GM23248 (cell line): ENCODE results near the gene SLC16A3. TPM values are rescaled to one million over a fixed set of nuclear protein-coding genes. Genes with fewer than 3 reads are reported as not detected.
A peak's percentile ranks its signal among the peaks of the same experiment; 100 is the strongest.

Experiments
- DNase-seq: peaks from one replicate; pipeline ENCODE4 v3.0.0-alpha.2; 2015
- H2AFZ ChIP-seq: fragments of 200-600 bp; sonication (generic); 2 replicates; pipeline ENCODE4 v1.6.1; 2016; ENCODE audit warnings: antibody characterized with exemption
- H3F3A ChIP-seq: fragments of 200-600 bp; sonication (generic); 2 replicates; pipeline ENCODE4 v1.6.1; 2016; ENCODE audit warnings: mild to moderate bottlenecking, antibody characterized with exemption, mixed run types; ENCODE audit not compliant: insufficient read depth
- H3K27ac ChIP-seq: fragments of 200-600 bp; sonication (generic); 2 replicates; pipeline ENCODE4 v1.5.1; 2016; ENCODE audit warnings: mild to moderate bottlenecking
- H3K27me3 ChIP-seq: fragments of 200-600 bp; sonication (generic); replicated peaks from 2 replicates; pipeline ENCODE4 v1.6.1; 2016; ENCODE audit warnings: mild to moderate bottlenecking; ENCODE audit not compliant: insufficient read depth
- H3K36me3 ChIP-seq: fragments of 200-600 bp; sonication (generic); 2 replicates; pipeline ENCODE4 v1.6.1; 2016; ENCODE audit warnings: low read depth, mild to moderate bottlenecking
- H3K4me1 ChIP-seq: fragments of 200-600 bp; sonication (generic); 2 replicates; pipeline ENCODE4 v1.6.1; 2016; ENCODE audit warnings: mild to moderate bottlenecking; ENCODE audit not compliant: insufficient read depth
- H3K4me2 ChIP-seq: fragments of 200-600 bp; sonication (generic); one replicate; pipeline ENCODE4 v1.6.1; 2016; ENCODE audit warnings: mild to moderate bottlenecking; ENCODE audit not compliant: unreplicated experiment
- H3K4me3 ChIP-seq: fragments of 200-600 bp; sonication (generic); 2 replicates; pipeline ENCODE4 v1.5.1; 2016; ENCODE audit warnings: mild to moderate bottlenecking
- H3K79me2 ChIP-seq: fragments of 200-600 bp; sonication (generic); 2 replicates; pipeline ENCODE4 v1.6.1; 2016; ENCODE audit warnings: mild to moderate bottlenecking; ENCODE audit not compliant: insufficient read depth
- H3K9ac ChIP-seq: fragments of 200-600 bp; sonication (generic); 2 replicates; pipeline ENCODE4 v1.6.1; 2016; ENCODE audit warnings: mild to moderate bottlenecking
- H3K9me2 ChIP-seq: fragments of 200-600 bp; sonication (generic); 2 replicates; pipeline ENCODE4 v1.6.1; 2016; ENCODE audit warnings: mixed run types, mild to moderate bottlenecking, moderate library complexity; ENCODE audit not compliant: insufficient read depth
- H3K9me3 ChIP-seq: fragments of 200-600 bp; sonication (generic); one replicate; pipeline ENCODE4 v1.6.1; 2017; ENCODE audit warnings: low read depth
- H4K20me1 ChIP-seq: fragments of 200-600 bp; sonication (generic); 2 replicates; pipeline ENCODE4 v1.6.0; 2016; ENCODE audit not compliant: insufficient read depth
- EZH2 ChIP-seq: fragments of 200-600 bp; sonication (generic); IDR thresholded peaks from 2 replicates; pipeline ENCODE4 v1.6.1; 2018; ENCODE audit warnings: antibody characterized with exemption, mild to moderate bottlenecking; ENCODE audit not compliant: insufficient read depth, poor library complexity, severe bottlenecking
- EZH2phosphoT487 ChIP-seq: fragments of 200-600 bp; sonication (generic); IDR thresholded peaks from 2 replicates; pipeline ENCODE4 v1.6.1; 2018; ENCODE audit warnings: antibody characterized with exemption, moderate library complexity, mild to moderate bottlenecking, low read depth; ENCODE audit not compliant: insufficient read depth
- WGBS, 2 experiments: methylation state at CpG; one replicate each; pipeline ENCODE4 v1.1.6; 2015 to 2017; ENCODE audit warnings: low lambda C conversion rate in 2 of 2, low coverage in 1 of 2; ENCODE audit errors: missing lambda C conversion rate in 2 of 2; 5-methylcytosine and 5-hydroxymethylcytosine counted together
- in situ Hi-C: fragments of 300-500 bp; cut with MboI; formaldehyde crosslinking; loops from 2 replicates; pipeline ENCODE4 v1.15.0; 2020
- polyA plus RNA-seq: library from polyadenylated mRNA; unstranded; fragments of >200 nt; fragmentation: Nextera tagmentation; extraction: Ambion mirVana; gene quantifications from 2 replicates; pipeline ENCODE4 v1.2.1, GENCODE V29; 2016
- total RNA-seq: library from RNA; depleted of rRNA; stranded (reverse); fragments of >200 nt; shearing (Covaris generic); gene quantifications from 2 replicates; pipeline ENCODE4 v1.2.3, GENCODE V29; 2014

Gene SLC16A3
- total and polyA plus RNA-seq, 2 experiments from 2014 or later, result 95.5 to 550 TPM

DNA sequence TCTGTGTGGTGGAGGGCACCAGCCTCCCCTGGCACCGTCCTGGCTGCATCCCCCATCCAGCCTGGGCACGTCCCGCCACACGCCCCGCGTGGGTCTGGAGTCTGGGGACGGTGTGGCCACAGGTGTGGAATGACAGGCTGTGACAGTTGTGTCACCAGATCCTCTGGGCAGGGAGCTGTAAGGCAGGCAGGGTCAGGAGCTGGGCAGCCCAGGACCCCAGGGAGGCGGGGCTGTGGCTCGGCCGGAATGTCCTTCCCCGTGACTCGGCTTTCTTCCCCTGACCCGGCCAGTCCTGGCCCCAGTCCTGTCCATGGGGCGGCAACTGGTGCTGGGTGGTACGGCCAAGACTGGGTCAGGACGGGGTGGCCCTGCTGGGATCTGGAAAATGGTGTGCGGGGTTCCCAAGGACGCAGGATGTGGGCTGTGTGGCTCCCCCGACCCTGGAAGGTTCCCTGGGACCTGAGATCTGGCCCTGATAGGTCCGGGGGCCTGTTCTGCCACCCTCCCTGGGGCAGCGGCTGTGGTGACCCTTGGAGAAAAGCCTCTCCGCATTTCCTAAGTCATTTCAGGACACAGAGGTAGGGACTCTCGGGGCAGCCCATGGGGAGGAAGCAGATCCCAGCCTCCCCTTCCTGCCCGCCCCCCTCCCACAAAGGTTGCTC, 3.3 kb upstream of the SLC16A3 start:
- in situ Hi-C loops, result no loop called here
- DNase-seq, result no peak
- TF ChIP-seq EZH2 (no peak), EZH2phosphoT487 (no peak)
- no peak overlapping the region for H3K9ac ChIP-seq
- no peaks in the 10 kb centered on the region for H3K4me1 ChIP-seq
- no peak overlapping the region for H3K4me2 ChIP-seq
- H3K27me3 ChIP-seq, result no peaks in the 10 kb centered on the region
- H2AFZ ChIP-seq, result no peak overlapping the region
- no peak overlapping the region for H3K27ac ChIP-seq
- H3K79me2 ChIP-seq, result peaks cover 16% of the 10 kb centered on the region
- H3K9me2 ChIP-seq, result no peaks in the 10 kb centered on the region
- H3K4me3 ChIP-seq, result no peak overlapping the region
- no peaks in the 10 kb centered on the region for H3K36me3 ChIP-seq
- H4K20me1 ChIP-seq, result no peaks in the 10 kb centered on the region
- H3K9me3 ChIP-seq, result no peaks in the 10 kb centered on the region
- WGBS, 2 experiments, result 88 to 90% methylated on average over 21 to 22 of the region's 24 CpGs
- no peaks in the 10 kb centered on the region for H3F3A ChIP-seq

DNA sequence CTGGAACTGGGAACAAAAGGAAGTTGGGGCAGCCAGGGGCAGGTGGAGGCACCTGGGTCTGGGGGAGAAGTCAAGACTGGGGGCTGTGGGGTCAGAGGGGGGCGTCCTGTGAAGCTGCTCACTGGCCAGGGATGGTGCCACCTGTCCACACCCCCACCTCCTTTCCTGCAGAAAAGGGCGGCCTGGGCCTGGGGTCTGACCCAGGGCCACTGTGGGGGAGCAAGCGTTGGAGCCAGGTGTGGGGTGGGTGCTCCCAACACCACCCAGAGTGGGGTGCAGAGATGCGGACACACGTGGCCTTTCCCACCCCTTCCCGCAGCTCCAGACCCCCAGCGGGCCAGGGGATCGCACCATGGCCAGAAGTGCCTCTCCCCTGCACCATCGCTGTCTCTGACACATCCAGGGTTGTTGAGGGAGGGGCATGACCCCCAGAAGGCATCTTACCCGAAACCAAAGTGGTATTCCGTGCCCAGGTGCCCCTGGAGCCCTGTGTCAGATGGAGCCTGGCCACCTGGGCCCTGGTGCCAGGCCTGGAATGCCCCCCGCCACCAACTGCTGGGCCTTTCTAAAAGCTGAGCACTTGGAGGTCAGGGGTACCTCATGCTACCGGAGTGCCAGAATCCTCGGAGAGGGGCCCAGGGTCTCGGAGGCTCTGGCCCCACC, 2.6 kb upstream of the SLC16A3 start:
- no peak for DNase-seq
- no peak overlapping the region for H3K4me3 ChIP-seq
- H4K20me1 ChIP-seq, result no peaks in the 10 kb centered on the region
- no peaks in the 10 kb centered on the region for H3K9me2 ChIP-seq
- no peaks in the 10 kb centered on the region for H3K36me3 ChIP-seq
- in situ Hi-C loops, result no loop called here
- no peaks in the 10 kb centered on the region for H3K9me3 ChIP-seq
- no peak overlapping the region for H2AFZ ChIP-seq
- H3K27me3 ChIP-seq, result no peaks in the 10 kb centered on the region
- peaks cover 22% of the 10 kb centered on the region for H3K79me2 ChIP-seq
- TF ChIP-seq EZH2 (no peak), EZH2phosphoT487 (no peak)
- no peak overlapping the region for H3K4me2 ChIP-seq
- no peaks in the 10 kb centered on the region for H3F3A ChIP-seq
- no peak overlapping the region for H3K9ac ChIP-seq
- no peaks in the 10 kb centered on the region for H3K4me1 ChIP-seq
- no peak overlapping the region for H3K27ac ChIP-seq
- WGBS, 2 experiments, result 93 to 96% methylated on average over 15 of the region's 15 CpGs

DNA sequence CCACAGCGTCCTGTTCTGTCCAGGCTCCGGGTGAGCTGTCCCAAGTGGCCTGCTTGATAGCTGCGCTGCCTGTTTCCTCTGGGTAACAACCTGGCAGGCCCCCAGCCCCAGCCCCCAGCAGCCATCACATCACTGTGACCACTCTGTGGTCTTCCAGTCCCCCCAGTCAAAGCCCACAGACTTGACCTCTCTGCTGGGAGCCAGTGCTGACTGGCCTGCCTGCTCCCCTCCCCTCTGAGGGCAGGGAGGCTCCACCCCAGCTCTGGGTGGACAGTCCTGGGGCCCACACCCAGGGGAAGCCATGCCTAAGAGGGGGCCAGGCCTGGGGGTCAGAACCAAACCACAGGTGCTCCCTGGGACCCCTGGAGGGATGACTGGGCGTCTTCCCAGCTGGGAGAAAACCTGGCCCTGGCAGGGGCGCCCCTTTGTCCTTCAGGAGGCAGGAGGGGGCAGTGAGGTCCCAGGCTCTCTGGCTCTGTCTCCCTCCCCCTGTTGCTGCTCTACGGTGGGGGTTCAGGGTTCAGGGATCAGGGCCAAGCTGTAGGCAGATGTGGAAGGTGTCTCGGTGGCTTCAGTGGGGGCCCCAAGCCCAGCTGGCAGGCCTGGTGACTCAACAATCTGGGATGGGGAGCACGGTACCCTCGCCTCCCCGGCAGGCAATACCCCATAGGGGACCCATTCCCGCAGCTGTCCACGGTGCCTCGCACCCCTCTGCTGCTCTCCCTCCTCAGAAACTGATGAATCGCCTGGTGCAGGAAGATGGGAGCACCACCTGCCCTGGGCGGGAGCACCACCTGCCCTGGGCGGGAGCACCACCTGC, 1.8 kb upstream of the SLC16A3 start:
- 90% methylated on average over 12 to 13 of the region's 16 CpGs for WGBS, 2 experiments
- Histone ChIP-seq H3K79me2 (peaks cover 29% of the 10 kb centered on the region), H2AFZ (no peak overlapping the region)

DNA sequence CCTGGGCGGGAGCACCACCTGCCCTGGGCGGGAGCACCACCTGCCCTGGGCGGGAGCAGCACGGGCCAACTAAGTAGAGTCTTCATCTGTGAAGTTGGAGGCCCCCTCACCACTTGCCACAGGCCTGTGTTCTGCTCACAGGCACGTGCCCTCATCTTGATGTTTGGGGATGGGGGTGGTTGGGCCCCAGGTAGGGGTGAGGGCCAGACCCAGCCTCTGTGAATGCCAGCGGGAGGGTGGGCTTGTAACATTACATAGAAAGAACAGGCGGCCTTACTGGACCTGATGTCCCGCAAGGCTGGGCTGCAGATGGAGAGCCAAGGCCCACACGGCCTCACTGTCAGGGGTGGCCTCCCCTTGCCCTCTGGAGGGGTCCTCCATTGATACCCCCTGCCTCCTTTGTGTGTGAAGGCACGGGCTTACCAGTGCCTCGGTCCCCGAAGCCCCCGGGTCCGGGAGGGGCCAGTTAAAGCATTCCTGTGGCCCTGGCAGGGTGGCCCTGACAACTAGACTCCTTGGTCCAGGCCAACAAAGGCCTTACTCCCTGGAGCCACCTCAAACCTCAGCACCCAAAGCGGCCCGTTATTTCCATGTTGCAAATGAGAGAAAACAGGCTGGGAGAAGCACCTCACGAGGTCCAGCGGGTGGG, 1.1 kb upstream of the SLC16A3 start:
- Histone ChIP-seq H3K27me3 (no peaks in the 10 kb centered on the region), H3K36me3 (no peaks in the 10 kb centered on the region), H3K27ac (no peak overlapping the region), H3K9me3 (no peaks in the 10 kb centered on the region), H3K4me1 (peaks cover 3% of the 10 kb centered on the region), H3F3A (no peaks in the 10 kb centered on the region), H3K4me3 (peak overlapping the region; percentile 98), H3K9me2 (no peaks in the 10 kb centered on the region), H3K79me2 (peaks cover 37% of the 10 kb centered on the region), H3K9ac (no peak overlapping the region), H4K20me1 (no peaks in the 10 kb centered on the region), H2AFZ (no peak overlapping the region), H3K4me2 (no peak overlapping the region)
- TF ChIP-seq EZH2phosphoT487 (no peak), EZH2 (no peak)
- no peak for DNase-seq
- in situ Hi-C loops, result no loop called here
- WGBS, 2 experiments, result 91 to 96% methylated on average over 15 to 16 of the region's 18 CpGs

More for the DNA sequence above, 1.8 kb upstream of the SLC16A3 start:
- Histone ChIP-seq H3K27ac (no peak overlapping the region), H3K9ac (no peak overlapping the region), H3K27me3 (no peaks in the 10 kb centered on the region), H3K9me3 (no peaks in the 10 kb centered on the region), H3K36me3 (no peaks in the 10 kb centered on the region), H3K4me1 (no peaks in the 10 kb centered on the region), H4K20me1 (no peaks in the 10 kb centered on the region), H3K4me3 (no peak overlapping the region), H3K9me2 (no peaks in the 10 kb centered on the region), H3F3A (no peaks in the 10 kb centered on the region), H3K4me2 (no peak overlapping the region)
- DNase-seq, result no peak
- TF ChIP-seq EZH2, result no peak
- no peak for TF ChIP-seq EZH2phosphoT487
- in situ Hi-C loops, result no loop called here
